Activated T-helper 1 cell treated with anti-CD3 and anti-CD28 coated beads, Interleukin-2, amount 50 U/mL, for 16 hours (primary cell): ENCODE data around the gene ARAF.
"Not testable (repeated sequence)": the region's sequence is repeated elsewhere in the genome, so short reads cannot be mapped to it uniquely, and the experiment has no call there.

Source experiments
- DNase-seq, 2 donors: peaks; one replicate each; pipeline ENCODE4 v3.0.0-alpha.2; 2020; ENCODE audit warnings: low read depth in 1 of 2, low spot score in 1 of 2

The ARAF gene

GRCh38 chrX:47584714-47585113 is 23.7 kb downstream of the ARAF start:
- DNase-seq, result no peak

- no peak for DNase-seq
Observed at GRCh38 chrX:47585273-47585672, 24.3 kb downstream of the ARAF start.

- DNase-seq, result no peak
Observed at GRCh38 chrX:47586043-47586787, 25.2 kb downstream of the ARAF start.

GRCh38 chrX:47587091-47587891 is 26.3 kb downstream of the ARAF start:
- DNase-seq, result no peak

GRCh38 chrX:47587906-47588735 is 27.1 kb downstream of the ARAF start:
- DNase-seq, result no peak

- DNase-seq, result no peak
Observed at GRCh38 chrX:47590984-47591383, 30.0 kb downstream of the ARAF start.

- DNase-seq, result no peak
Observed at GRCh38 chrX:47593522-47593921, 32.5 kb downstream of the ARAF start.

GRCh38 chrX:47595716-47596251 is 34.8 kb downstream of the ARAF start:
- no peak for DNase-seq

- no peak for DNase-seq
Observed at GRCh38 chrX:47596256-47596655, 35.3 kb downstream of the ARAF start.

- DNase-seq, result no peak
Observed at GRCh38 chrX:47597222-47597621, 36.2 kb downstream of the ARAF start.

- DNase-seq, result not testable (repeated sequence)
Observed at GRCh38 chrX:47603125-47603524, 42.1 kb downstream of the ARAF start.

GRCh38 chrX:47605024-47605423 is 44.0 kb downstream of the ARAF start:
- DNase-seq, result no peak

- DNase-seq, result no peak
Observed at GRCh38 chrX:47607091-47607490, 46.1 kb downstream of the ARAF start.

GRCh38 chrX:47608130-47608810 is 47.3 kb downstream of the ARAF start:
- no peak for DNase-seq

GRCh38 chrX:47610511-47610910 is 49.5 kb downstream of the ARAF start:
- no peak for DNase-seq

GRCh38 chrX:47611489-47611888 is 50.5 kb downstream of the ARAF start:
- DNase-seq, result no peak

- DNase-seq, result no peak
Observed at GRCh38 chrX:47611926-47612325, 50.9 kb downstream of the ARAF start.

GRCh38 chrX:47612418-47612817 is 51.4 kb downstream of the ARAF start:
- DNase-seq, result no peak

- DNase-seq, result no peak
Observed at GRCh38 chrX:47613082-47613481, 52.1 kb downstream of the ARAF start.

GRCh38 chrX:47614618-47615017 is 53.6 kb downstream of the ARAF start:
- DNase-seq, result no peak
